ENCODE results near the gene AGBL1.

AGBL1 gene

GRCh38 chr15:86833595-86833994 lies 753.9 kb downstream of the AGBL1 start:
- no peak for TF ChIP-seq CTCF (IDR thresholded peaks at IDR 0.05; ENCODE audit: control extremely low read depth, extremely low read depth, low read depth, missing control alignments)
- no peak for DNase-seq (ENCODE audit: extremely low spot score)
- CTCF ChIA-PET, result no interaction called here
- POLR2A ChIA-PET, result no interaction called here

- CTCF ChIA-PET, result no interaction called here
- DNase-seq (ENCODE audit: extremely low spot score), result no peak
- POLR2A ChIA-PET, result no interaction called here
These were observed 754.6 kb downstream of the AGBL1 start for GRCh38 chr15:86834115-86834863.

GRCh38 chr15:86837294-86838061 lies 757.8 kb downstream of the AGBL1 start:
- DNase-seq (ENCODE audit: extremely low spot score), result no peak
- TF ChIP-seq CTCF (IDR thresholded peaks at IDR 0.05; ENCODE audit: control extremely low read depth, extremely low read depth, low read depth, missing control alignments), result no peak
- ChIA-PET POLR2A (no interaction called here), CTCF (no interaction called here)

More at GRCh38 chr15:86834115-86834863, 754.6 kb downstream of the AGBL1 start:
- TF ChIP-seq CTCF (IDR thresholded peaks at IDR 0.05; ENCODE audit: control extremely low read depth, extremely low read depth, low read depth, missing control alignments), result no peak

GRCh38 chr15:86839502-86839901 lies 759.8 kb downstream of the AGBL1 start:
- CTCF ChIA-PET, result no interaction called here
- TF ChIP-seq CTCF (IDR thresholded peaks at IDR 0.05; ENCODE audit: control extremely low read depth, extremely low read depth, low read depth, missing control alignments), result no peak
- no peak for DNase-seq (ENCODE audit: extremely low spot score)
- POLR2A ChIA-PET, result no interaction called here

- no peak for DNase-seq (ENCODE audit: extremely low spot score)
- CTCF ChIA-PET, result no interaction called here
- POLR2A ChIA-PET, result no interaction called here
- no peak for TF ChIP-seq CTCF (IDR thresholded peaks at IDR 0.05; ENCODE audit: control extremely low read depth, extremely low read depth, low read depth, missing control alignments)
These were observed 761.3 kb downstream of the AGBL1 start for GRCh38 chr15:86840996-86841395.

- DNase-seq (ENCODE audit: extremely low spot score), result no peak
- no peak for TF ChIP-seq CTCF (IDR thresholded peaks at IDR 0.05; ENCODE audit: control extremely low read depth, extremely low read depth, low read depth, missing control alignments)
- ChIA-PET POLR2A (no interaction called here), CTCF (no interaction called here)
These were observed 762.5 kb downstream of the AGBL1 start for GRCh38 chr15:86842199-86842598.

Data from GM10248 (cell line).